GM19328 (cell line): ENCODE results near the gene CCDC87.
"Not testable (repeated sequence)": the region's sequence is repeated elsewhere in the genome, so short reads cannot be mapped to it uniquely, and the experiment has no call there.

Experiments used
- ATAC-seq: cut with Tn5 transposase; IDR thresholded peaks from one replicate; pipeline ENCODE4 v1.9.1; 2021; ENCODE audit warnings: mild to moderate bottlenecking, moderate library complexity; ENCODE audit not compliant: unreplicated experiment

Gene CCDC87

DNA sequence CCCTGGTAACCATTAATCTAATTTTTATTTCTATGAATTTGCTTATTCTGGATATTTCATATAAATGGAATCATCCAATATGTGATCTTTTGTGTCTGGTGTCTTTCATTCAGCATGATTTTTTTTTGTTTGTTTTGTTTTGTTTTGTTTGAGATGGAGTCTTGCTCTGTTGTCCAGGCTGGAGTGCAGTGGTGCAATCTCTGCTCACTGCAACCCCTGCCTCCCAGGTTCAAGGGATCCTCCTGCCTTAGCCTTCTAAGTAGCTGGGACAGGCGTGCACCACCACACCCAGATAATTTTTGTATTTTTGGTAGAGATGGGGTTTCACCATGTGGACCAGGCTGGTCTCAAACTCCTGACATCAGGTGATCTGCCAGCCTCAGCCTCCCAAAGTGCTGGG lies 7.4 kb downstream of the CCDC87 start:
- ATAC-seq: not testable (repeated sequence)

DNA sequence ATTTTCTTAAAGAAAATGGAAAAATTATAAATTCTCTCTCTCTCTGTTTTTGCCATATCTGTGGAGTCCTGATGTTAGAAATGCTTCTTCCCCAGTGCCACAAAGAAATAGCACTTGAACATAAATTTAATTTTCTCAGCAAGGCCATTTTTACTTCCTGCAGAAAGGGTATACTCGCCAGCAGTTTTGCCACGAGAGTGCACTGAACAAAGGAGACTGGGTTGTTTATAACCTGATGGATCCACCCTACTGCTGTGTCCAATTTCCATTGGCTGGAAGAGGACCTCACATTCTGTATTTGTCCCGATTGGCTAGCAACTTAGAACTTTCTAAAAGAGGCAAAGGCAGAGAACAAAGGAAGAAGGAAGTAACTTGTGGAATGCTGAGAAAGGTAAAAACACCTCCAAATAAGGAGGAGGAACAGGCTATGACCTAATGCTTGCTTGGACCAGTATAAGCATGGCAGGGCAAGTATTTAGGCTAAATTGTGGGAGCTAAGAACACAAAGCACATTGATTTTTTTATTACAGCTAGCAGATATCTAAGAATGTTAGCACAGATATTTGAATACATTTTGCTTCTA lies 10.2 kb downstream of the CCDC87 start:
- not testable (repeated sequence) for ATAC-seq

- no peak for ATAC-seq
Observed at GRCh38 chr11:66581261-66581660, 11.6 kb downstream of the CCDC87 start.

- ATAC-seq: no peak
Observed at GRCh38 chr11:66580803-66581202, 12.1 kb downstream of the CCDC87 start.

DNA sequence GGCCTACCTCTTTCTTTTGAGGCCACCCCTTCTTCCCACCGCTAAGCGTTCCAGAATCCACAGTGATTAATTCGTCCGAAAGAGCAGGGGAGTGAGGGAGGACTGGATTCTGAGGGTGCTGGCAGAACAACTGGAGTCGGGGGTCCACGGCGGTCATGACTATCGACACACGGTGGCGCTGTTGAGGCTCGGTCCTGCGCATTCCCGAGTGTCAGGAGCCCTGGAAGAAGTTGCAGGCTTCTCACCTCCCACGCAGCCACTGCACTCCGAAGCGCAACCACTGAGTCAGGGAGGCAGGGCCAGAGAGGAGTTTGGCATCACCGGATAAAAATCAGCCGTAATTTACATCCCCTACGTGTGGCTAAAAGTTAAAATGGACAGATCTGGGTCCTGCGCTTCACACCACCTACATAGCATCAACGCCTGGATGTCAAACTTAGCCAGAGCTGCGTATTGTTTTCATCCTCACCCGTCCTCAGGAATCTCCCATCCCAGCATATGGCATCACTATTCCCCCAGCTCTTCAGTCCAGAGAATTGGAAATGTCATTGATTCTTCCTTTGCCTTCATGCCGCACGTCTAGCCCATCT lies 13.8 kb downstream of the CCDC87 start:
- no peak for ATAC-seq

DNA sequence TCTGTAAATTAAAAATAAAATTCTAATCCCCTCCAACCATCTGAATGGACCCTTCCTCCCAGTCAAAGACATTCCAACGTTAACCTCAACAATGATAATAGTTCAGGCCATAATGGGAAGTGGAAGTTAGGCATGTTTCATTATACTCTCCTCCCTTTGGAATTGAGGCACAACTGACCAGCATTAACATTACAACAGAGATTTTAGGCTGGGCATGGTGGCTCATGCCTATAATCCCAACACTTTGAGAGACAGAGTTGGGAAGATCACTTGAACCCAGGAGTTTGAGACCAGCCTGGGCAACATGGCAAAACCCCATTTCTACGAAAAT lies 22.0 kb downstream of the CCDC87 start:
- ATAC-seq: no peak

GRCh38 chr11:66570079-66570849 lies 22.6 kb downstream of the CCDC87 start:
- no peak for ATAC-seq

GRCh38 chr11:66569076-66569475 lies 23.8 kb downstream of the CCDC87 start:
- no peak for ATAC-seq

- no peak for ATAC-seq
Observed at GRCh38 chr11:66568124-66568916, 24.5 kb downstream of the CCDC87 start, which contains the start of gene CTSF. TSS of gene CTSF (minus strand) at chr11:66568606. CDS start at chr11:66568486, 120 bp downstream.

GRCh38 chr11:66567787-66568123 lies 25.1 kb downstream of the CCDC87 start:
- ATAC-seq: no peak

GRCh38 chr11:66566221-66566620 lies 26.6 kb downstream of the CCDC87 start:
- ATAC-seq: no peak

GRCh38 chr11:66564984-66565383 lies 27.9 kb downstream of the CCDC87 start:
- no peak for ATAC-seq

DNA sequence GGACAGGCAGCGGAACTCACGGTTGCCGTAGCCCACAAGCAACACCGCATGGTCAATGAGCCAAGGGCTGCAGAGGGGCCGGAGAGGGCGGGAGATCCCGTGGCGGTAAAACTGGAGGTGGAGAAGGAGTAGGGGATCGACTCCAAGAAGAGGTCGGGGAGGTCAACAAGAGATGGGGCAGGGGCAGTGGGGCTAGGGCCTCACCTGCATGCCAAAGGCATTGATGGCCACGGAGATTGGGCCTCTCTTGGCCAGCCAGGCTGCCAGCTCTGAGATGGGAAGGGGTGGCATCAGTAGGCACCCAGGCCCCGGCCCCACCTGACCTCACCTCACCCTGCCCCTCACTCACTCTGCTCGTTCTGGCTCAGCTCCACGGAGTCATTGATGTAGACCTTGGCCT lies 28.3 kb downstream of the CCDC87 start:
- ATAC-seq: no peak

- ATAC-seq: no peak
Observed at GRCh38 chr11:66563832-66564231, 29.0 kb downstream of the CCDC87 start.

GRCh38 chr11:66562907-66563583 lies 29.8 kb downstream of the CCDC87 start:
- ATAC-seq: no peak

GRCh38 chr11:66562275-66562674 lies 30.6 kb downstream of the CCDC87 start:
- ATAC-seq: no peak

DNA sequence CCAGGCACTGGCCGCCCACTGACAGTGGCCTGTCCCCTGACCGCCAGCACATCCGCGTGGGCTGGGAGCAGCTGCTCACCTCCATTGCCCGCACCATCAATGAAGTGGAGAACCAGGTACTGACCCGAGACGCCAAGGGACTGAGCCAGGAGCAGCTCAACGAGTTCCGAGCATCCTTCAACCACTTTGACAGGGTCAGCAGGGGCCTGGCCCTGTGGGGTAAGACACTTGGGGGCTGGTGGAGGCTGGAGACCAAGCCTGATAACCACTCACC lies 31.0 kb downstream of the CCDC87 start:
- ATAC-seq: no peak

- no peak for ATAC-seq
Observed at GRCh38 chr11:66561178-66561974, 31.5 kb downstream of the CCDC87 start.

DNA sequence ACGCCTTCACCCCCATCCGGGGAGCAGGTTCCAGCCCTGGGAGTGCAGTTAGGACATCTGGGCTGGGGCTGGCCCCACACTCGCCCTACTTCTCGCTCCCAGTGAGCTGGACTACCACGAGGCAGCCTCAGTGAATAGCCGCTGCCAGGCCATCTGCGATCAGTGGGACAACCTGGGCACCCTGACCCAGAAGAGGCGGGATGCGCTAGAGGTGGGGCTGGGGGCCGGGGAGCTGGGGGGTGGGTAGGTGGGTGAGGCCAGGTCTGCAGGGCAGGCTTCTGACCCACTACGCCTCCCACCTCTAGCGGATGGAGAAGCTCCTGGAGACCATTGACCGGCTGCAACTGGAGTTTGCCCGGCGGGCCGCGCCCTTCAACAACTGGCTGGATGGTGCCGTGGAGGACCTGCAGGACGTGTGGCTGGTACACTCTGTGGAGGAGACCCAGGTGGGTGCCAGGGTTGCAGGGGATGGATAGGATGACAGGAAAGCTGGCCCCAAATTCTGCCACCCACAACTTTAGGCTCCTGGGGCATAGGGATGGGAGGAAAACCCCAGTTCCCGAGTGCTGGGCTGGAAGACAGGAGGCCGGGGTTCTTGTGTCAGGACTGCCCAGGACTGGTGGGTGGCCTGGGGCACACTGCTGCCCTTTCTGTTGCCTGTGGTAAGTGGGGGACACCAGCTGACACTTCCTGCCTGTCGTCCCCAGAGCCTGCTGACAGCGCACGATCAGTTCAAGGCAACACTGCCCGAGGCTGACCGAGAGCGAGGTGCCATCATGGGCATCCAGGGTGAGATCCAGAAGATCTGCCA lies 32.8 kb downstream of the CCDC87 start:
- no peak for ATAC-seq
